Neuron (in vitro differentiated cells): Measurements from ENCODE around the gene IQGAP1.

Experiments
- H2AFZ ChIP-seq: one replicate; pipeline ENCODE4 v1.6.1; 2013; ENCODE audit warnings: low read depth, mild to moderate bottlenecking, inconsistent platforms, low read length, moderate library complexity
- H3K27me3 ChIP-seq: one replicate; pipeline ENCODE4 v1.6.1; 2013; ENCODE audit warnings: low read length; ENCODE audit not compliant: insufficient read depth
- H3K36me3 ChIP-seq: one replicate; pipeline ENCODE4 v1.6.1; 2013; ENCODE audit warnings: low read length; ENCODE audit not compliant: insufficient read depth
- H3K4me1 ChIP-seq: one replicate; pipeline ENCODE4 v1.6.1; 2013; ENCODE audit warnings: low read length; ENCODE audit not compliant: insufficient read depth
- H3K4me3 ChIP-seq: 2 replicates; pipeline ENCODE4 v1.5.1; 2013; ENCODE audit warnings: mild to moderate bottlenecking, low read length, moderate library complexity
- H3K9me3 ChIP-seq: one replicate; pipeline ENCODE4 v1.6.1; 2013; ENCODE audit warnings: low read length

IQGAP1 gene

DNA sequence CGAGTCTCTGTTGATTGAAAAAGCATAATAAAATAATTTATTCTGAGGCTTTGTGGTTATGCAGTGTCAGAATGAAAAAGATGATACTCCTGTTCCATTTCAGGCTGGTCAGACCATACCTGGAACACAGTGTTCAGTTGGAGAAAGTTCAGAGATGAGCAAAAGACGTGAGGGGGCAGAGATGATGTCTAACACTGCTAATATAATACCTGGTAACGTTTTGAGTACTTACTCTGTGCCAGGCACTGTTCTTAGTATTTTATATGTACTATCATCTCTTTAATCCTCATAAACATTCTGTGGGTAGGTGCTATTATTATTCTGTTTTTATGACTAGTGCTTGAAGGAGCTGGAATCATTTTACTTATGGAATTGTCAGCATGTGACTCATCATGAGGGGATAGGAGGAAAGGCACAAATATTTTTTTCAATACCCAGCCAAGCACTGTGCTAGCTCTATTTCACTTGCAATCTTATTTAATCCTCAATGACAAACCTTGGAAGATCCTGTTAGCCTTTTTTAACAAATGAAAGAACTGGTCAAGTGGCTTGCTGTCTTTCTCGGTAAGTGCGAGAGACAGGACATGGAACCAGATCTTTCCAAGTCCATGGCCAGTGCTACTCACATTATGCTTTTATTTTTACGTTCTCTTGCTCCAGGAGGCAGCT lies 31.8 kb downstream of the IQGAP1 start:
- Histone ChIP-seq H3K4me3 (no peak overlapping the region), H3K4me1 (no peaks in the 10 kb centered on the region), H2AFZ (no peak overlapping the region), H3K36me3 (no peaks in the 10 kb centered on the region), H3K9me3 (peaks cover 2% of the 10 kb centered on the region), H3K27me3 (no peaks in the 10 kb centered on the region)

DNA sequence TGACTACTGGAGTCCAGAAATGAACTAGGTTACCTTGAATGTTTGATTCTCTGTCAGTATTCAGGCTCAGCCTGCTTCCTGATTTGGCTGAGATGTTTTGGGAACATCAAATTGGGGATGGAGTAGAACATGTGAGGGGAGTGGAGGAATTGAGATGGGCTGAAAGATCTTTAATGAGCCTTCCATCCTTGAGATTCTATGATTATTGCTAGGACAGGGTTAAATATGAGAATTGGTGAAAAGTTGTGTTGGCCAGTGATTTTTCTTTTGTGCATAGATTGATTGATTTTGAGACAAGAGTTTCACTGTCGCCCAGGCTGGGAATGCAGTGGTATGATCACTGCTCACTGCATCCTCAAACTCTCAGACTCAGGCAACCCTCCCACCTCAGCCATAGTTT lies 32.4 kb downstream of the IQGAP1 start:
- H2AFZ ChIP-seq = no peak overlapping the region
- H3K4me1 ChIP-seq = no peaks in the 10 kb centered on the region
- H3K9me3 ChIP-seq = peaks cover 2% of the 10 kb centered on the region
- H3K36me3 ChIP-seq = no peaks in the 10 kb centered on the region
- H3K27me3 ChIP-seq = no peaks in the 10 kb centered on the region
- no peak overlapping the region for H3K4me3 ChIP-seq

DNA sequence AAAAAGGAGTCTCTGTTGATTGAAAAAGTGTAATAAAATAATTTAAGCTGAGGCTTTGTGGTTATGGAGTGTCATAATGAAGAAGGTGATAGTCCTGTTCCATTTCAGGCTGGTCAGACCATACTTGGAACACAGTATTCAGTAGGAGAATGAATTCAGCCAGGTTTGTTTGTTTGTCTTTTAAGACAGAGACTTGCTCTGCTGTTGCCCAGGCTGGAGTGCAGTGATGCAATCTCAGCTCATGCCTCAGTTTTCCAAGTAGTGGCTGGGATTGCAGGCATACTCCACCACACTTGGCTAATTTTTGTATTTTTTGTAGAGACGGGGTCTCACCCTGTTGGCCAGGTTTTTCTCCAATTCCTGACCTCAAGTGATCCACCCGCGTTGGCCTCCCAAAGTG lies 33.5 kb downstream of the IQGAP1 start:
- Histone ChIP-seq H2AFZ (no peak overlapping the region), H3K4me1 (peaks cover 4% of the 10 kb centered on the region), H3K9me3 (peaks cover 2% of the 10 kb centered on the region), H3K36me3 (no peaks in the 10 kb centered on the region), H3K4me3 (no peak overlapping the region), H3K27me3 (no peaks in the 10 kb centered on the region)

DNA sequence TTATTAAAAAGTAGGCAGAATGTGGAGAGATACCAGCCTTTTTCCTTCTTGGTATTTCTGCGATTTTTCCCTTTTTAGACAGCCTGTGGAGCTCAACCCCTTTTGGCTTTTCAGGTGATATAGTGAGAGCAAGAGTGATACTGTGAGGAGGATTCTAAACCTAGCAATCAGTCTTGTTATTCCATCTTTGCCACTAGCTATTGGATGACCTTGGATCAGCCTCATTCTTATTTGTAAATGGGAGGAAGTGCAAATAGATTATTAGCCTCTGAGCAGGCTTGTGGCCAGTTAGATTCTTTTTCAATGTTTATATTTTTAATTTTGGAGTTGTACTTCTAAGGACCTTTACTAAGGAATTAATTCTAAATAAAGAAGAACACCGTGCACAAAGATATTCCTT lies 34.0 kb downstream of the IQGAP1 start:
- Histone ChIP-seq H3K4me1 (peaks cover 4% of the 10 kb centered on the region), H3K27me3 (no peaks in the 10 kb centered on the region), H3K36me3 (peaks cover 3% of the 10 kb centered on the region), H3K4me3 (no peak overlapping the region), H3K9me3 (peaks cover 2% of the 10 kb centered on the region), H2AFZ (no peak overlapping the region)

DNA sequence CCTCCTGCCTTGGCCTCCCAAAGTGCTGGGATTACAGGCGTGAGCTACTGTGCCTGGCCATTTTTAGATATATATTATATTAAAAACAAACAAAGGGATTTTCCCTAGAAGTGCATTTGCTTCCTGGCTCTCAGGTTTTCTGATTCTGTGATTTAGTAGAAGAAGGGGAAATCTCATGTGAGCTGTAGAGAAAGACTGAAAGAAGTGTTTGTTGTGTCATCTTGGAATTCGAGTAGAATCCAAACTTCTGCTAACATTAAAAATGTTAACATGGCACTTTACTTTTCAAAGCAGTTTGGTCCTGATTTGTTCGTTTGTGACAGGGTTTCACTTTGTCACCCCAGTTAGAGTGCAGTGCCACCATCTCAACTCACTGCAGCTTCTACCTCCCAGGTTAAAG lies 34.9 kb downstream of the IQGAP1 start:
- peaks cover under 1% of the 10 kb centered on the region for H3K9me3 ChIP-seq
- peaks cover 4% of the 10 kb centered on the region for H3K36me3 ChIP-seq
- H3K4me1 ChIP-seq = peaks cover 4% of the 10 kb centered on the region
- no peak overlapping the region for H3K4me3 ChIP-seq
- H2AFZ ChIP-seq = no peak overlapping the region
- no peaks in the 10 kb centered on the region for H3K27me3 ChIP-seq

DNA sequence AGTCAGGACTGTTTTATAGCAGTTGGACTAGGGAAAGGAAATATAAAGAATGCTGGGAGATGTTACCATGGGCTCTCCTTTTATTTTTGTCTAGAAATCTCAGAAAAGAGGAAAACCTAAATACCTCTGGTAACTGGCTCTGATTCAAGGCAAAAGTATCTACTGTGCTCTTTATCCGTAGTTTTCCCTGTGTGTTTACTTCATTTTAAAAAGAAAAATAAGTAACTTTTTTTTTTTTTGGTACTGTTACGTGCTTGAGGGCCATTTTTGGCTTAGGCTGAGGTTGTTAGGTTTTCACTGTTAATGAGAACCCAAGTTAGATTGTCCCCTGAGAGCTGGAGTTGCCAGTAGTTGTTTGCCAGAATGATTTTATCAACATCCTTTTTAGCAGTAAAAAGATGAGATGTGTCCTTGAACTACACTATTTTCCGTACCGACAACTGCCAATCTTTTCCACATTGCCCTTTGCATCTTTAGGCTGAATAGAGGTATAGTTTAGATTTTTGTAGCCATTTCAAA lies 35.8 kb downstream of the IQGAP1 start:
- H3K27me3 ChIP-seq = no peaks in the 10 kb centered on the region
- no peak overlapping the region for H2AFZ ChIP-seq
- H3K4me1 ChIP-seq = peaks cover 4% of the 10 kb centered on the region
- H3K36me3 ChIP-seq = peaks cover 10% of the 10 kb centered on the region
- H3K9me3 ChIP-seq = no peaks in the 10 kb centered on the region
- H3K4me3 ChIP-seq = no peak overlapping the region

DNA sequence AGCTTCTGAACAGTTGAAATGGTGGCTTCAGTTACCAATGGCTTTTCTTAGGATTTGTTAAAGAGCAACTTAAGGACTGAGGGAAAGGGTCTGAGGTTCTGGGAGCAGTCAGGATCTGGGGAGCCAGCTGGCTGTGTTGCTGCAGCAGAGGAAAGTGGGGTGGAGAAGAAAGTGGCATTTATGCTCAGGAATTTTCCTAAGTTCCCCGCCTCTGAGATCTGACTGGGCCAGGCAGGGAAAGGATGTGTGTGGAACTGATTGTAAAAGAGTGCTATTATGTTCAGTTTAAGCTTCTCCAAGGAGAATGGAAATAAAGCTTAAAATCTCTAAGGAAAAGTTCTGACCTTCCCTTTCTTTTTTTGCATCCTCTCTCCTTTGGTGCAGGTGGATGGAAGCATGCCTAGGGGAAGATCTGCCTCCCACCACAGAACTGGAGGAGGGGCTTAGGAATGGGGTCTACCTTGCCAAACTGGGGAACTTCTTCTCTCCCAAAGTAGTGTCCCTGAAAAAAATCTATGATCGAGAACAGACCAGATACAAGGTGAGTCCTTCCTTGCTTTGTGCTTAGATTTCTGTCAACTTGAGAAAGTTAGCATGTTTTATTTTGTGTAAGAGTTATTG lies 37.8 kb downstream of the IQGAP1 start:
- no peak overlapping the region for H3K4me3 ChIP-seq
- H3K27me3 ChIP-seq = no peaks in the 10 kb centered on the region
- peaks cover 4% of the 10 kb centered on the region for H3K4me1 ChIP-seq
- no peak overlapping the region for H2AFZ ChIP-seq
- H3K9me3 ChIP-seq = no peaks in the 10 kb centered on the region
- H3K36me3 ChIP-seq = peaks cover 17% of the 10 kb centered on the region

DNA sequence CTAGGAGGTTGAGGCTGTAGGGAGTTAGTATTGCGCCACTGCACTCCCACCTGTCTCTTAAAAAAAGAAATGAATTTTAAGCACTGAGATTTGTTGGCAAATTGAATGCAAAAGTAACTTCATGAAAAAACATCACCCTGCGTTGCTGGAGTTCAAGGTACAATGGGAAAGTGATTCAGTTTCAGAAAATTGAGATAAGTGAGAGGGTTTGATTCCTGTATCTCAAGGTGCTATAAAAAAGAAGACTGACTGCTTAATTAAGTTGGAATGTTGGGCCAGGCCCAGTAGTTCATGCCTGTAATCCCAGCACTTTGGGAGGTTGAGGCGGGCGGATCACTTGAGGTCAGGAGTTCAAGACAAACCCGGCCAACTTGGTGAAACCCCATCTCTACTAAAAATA lies 39.1 kb downstream of the IQGAP1 start:
- Histone ChIP-seq H3K27me3 (no peaks in the 10 kb centered on the region), H2AFZ (no peak overlapping the region), H3K4me3 (no peak overlapping the region), H3K4me1 (peaks cover 4% of the 10 kb centered on the region), H3K9me3 (no peaks in the 10 kb centered on the region), H3K36me3 (peaks cover 19% of the 10 kb centered on the region)

DNA sequence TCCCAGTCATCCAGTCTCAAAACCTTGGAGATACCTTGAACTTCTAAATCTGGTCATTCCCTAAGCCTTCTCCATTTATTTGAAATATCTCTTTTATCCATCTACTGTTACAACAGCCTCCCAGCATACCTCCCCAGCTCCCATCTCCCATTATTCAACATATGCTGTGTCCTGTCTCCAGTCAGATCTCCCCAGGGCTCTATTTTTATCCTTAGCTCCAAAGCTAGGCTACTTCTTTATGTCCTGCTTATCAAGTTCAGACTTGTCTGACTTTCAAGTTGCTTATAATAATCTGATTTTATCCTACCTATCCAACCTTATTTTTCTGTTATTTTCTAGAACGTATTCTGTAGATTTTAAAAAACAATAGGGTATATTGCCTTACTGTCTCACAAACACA lies 44.2 kb downstream of the IQGAP1 start:
- H3K4me3 ChIP-seq = no peak overlapping the region
- no peaks in the 10 kb centered on the region for H3K9me3 ChIP-seq
- H3K4me1 ChIP-seq = no peaks in the 10 kb centered on the region
- no peaks in the 10 kb centered on the region for H3K27me3 ChIP-seq
- H3K36me3 ChIP-seq = peaks cover 30% of the 10 kb centered on the region
- no peak overlapping the region for H2AFZ ChIP-seq

DNA sequence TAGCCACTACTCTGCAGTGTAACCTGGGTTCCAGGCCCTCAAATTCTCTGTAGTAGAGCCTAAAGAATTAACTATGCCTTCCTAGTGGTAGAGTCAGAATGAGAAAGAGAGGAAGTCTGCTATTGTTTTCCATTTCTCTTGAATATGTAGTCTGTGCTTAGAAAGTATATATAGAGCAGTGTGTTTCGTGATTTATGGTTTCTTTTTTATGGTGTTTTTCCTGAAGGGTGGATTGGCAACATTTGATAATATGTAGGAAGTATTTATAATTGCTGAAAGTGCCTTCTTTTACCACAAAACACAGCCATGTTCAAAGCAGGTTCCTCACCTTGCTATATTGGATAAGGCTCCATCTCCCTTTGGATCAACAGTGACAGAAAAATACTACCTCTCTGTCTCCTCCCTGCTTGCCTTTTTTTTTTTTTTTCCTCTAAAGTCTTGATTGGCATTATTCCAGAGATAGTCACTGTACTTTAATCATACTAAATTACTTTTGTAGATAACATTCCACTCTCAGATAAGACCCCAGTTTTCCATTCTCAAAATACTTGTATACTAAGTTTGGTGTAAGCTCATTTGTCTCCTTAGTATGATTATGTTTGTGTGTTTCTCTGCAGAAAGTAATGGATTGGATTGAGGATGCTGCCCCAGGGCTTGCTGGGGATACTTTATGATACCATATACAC lies 47.8 kb downstream of the IQGAP1 start:
- Histone ChIP-seq H3K9me3 (no peaks in the 10 kb centered on the region), H2AFZ (no peak overlapping the region), H3K4me3 (no peak overlapping the region), H3K27me3 (no peaks in the 10 kb centered on the region), H3K4me1 (no peaks in the 10 kb centered on the region), H3K36me3 (peaks cover 25% of the 10 kb centered on the region)

DNA sequence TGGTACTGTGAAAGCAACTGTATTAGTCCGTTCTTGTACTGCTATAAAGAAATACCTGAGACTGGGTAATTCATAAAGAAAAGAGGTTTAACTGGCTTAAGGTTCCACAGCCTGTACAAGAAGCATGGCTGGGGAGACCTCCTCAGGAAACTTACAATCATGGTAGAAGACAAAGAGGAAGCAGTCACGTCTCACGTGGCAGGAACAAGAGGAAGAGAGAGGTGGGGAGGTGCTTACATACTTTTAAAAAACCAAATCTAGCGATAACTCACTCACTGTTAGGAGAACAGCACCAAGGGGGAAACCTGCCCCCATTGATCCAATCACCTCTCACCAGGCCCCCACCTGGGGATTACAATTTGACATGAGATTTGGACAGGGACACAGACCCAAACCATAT lies 48.9 kb downstream of the IQGAP1 start:
- Histone ChIP-seq H3K9me3 (no peaks in the 10 kb centered on the region), H3K4me3 (no peak overlapping the region), H3K4me1 (no peaks in the 10 kb centered on the region), H3K27me3 (no peaks in the 10 kb centered on the region), H3K36me3 (peaks cover 33% of the 10 kb centered on the region), H2AFZ (no peak overlapping the region)

DNA sequence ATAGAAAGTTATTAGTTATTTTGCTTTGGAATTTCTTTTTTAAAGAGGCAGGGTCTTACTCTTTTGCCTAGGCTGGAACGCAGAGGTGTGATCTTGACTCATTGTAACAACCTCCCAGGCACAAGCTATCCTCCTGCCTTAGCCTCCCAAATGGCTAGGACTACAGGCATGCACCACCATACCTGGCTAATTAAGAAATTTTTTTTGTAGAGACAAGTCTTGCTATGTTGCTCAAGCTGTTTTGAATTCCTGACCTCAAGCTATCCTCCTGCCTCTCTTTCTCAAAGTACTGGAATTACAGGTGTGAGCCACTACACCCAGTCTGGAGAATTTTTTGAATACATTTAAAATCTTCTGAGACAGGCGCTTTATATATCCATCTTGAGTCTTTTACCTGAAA lies 49.5 kb downstream of the IQGAP1 start:
- no peaks in the 10 kb centered on the region for H3K27me3 ChIP-seq
- peaks cover 38% of the 10 kb centered on the region for H3K36me3 ChIP-seq
- H2AFZ ChIP-seq = no peak overlapping the region
- no peak overlapping the region for H3K4me3 ChIP-seq
- H3K9me3 ChIP-seq = no peaks in the 10 kb centered on the region
- H3K4me1 ChIP-seq = no peaks in the 10 kb centered on the region

DNA sequence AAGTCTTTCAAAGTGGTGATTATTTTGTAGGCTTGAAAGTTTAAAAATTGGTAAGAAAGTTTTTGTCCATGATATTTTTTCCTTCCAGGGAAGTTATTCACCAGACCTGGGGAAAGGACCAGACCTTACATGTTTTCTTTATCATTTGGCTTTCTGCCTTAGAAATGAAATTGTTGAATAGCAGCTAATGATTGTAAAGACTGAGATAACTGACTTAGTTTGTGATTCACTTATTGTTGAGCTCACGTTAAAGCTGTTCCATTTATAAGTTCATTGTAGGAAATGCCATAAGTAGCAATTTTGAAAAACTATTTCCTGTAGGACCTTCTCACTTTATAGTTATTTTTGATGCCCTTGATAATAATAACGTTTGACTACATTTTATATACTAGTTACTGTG lies 51.9 kb downstream of the IQGAP1 start:
- H3K9me3 ChIP-seq = no peaks in the 10 kb centered on the region
- peaks cover 47% of the 10 kb centered on the region for H3K36me3 ChIP-seq
- H3K4me3 ChIP-seq = no peak overlapping the region
- no peak overlapping the region for H2AFZ ChIP-seq
- H3K27me3 ChIP-seq = no peaks in the 10 kb centered on the region
- H3K4me1 ChIP-seq = no peaks in the 10 kb centered on the region
